ENCODE results near the gene KCNG4.

DNA sequence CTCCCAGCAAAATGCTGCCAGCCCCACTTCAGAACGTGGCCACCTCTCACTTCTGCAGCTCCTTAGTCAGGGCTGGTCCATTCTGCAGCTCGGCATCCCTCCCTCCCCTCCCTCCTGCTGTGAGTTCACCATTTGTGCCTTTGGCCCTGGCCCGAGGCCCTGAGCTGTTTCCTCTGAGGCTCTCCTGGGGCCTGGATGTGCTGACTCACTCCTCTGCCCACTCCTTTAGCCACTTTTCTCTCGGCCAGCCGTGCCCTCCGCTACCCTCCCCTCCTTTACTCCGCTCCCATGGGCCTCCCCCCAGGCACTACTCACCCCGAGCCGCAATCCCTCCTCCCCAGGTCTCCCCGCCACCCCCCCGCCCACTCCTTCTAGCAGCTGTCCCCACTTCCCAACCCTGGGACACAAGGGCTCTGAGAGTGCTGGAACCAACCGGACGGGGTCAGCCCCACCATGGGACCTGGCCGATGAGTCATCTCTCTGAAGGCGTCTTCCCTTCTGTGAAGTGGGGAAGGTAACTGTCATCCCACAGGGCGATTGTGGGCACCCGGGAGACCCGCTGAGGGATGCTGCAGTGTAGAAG, 11.5 kb downstream of the KCNG4 start:
- no peak for TF ChIP-seq CTCF (IDR thresholded peaks at IDR 0.05)
- no peak for TF ChIP-seq POLR2A (IDR thresholded peaks at IDR 0.05)
